ENCODE results near the gene ZDHHC11. TPM values are rescaled to one million over a fixed set of nuclear protein-coding genes. Genes with fewer than 3 reads are reported as not detected.
"Not testable (repeated sequence)": the region's sequence is repeated elsewhere in the genome, so short reads cannot be mapped to it uniquely, and the experiment has no call there.

The ZDHHC11 gene
- total RNA-seq, 1 experiment from 2014 or later, result 4.3 TPM

DNA sequence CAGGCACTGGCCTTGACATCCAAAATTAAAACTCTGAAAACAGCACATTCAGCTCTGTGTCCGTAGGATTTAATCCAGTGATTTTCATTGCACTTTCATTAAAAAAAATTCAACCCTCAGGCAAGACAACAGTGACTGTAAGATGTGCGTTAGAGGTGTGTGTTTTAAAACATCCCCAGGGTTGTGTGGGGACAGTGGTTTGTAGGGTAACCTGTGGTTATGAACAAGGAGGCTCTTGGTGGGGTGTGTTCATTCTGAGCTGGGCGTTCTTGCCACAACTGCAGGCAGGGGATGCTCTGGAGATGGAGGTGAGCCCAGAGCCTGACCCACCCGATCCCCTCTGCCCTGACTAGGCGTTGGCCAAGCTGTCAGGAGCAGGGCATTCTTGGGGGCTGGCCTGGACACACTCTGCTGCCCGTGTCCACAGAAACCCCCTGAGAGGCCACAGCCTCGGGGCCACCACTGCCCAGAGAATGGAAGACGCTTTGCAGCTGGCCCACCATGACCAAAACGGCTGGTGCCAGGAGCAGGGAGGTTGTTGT, 103.4 kb downstream of the ZDHHC11 start:
- DNase-seq (ENCODE audit: low spot score), result not testable (repeated sequence)

GRCh38 chr5:746258-746761, 104.5 kb downstream of the ZDHHC11 start:
- DNase-seq (ENCODE audit: low spot score), result no peak

Other genes with a start within 250 kb of the ZDHHC11 start
- 4.6 and 14.8 TPM in 2 replicates for gene CEP72, start 238.6 kb downstream of the ZDHHC11 start, total RNA-seq (2014; rRNA removed; shearing (Covaris generic))
- 0.05 and 0.36 TPM in 2 replicates for gene TPPP, start 157.6 kb downstream of the ZDHHC11 start, total RNA-seq (2014; rRNA removed; shearing (Covaris generic))
- 0.26 and 2.3 TPM in 2 replicates for gene ZDHHC11B, start 66.3 kb downstream of the ZDHHC11 start, total RNA-seq (2014; rRNA removed; shearing (Covaris generic))
- gene BRD9, start 41.8 kb upstream of the ZDHHC11 start, total RNA-seq (2014; rRNA removed; shearing (Covaris generic)), result 29.9 and 38.8 TPM in 2 replicates
- gene TRIP13, start 41.9 kb upstream of the ZDHHC11 start, total RNA-seq (2014; rRNA removed; shearing (Covaris generic)), result 92.9 and 108 TPM in 2 replicates
- 4.3 TPM in 1 of 2 replicates, not detected in the other for gene NKD2, start 157.8 kb upstream of the ZDHHC11 start, total RNA-seq (2014; rRNA removed; shearing (Covaris generic))

All from A172 (cell line).